Choroid plexus epithelial cell (primary cell): ENCODE measurements around the gene RNF4.

ENCODE experiments used
- DNase-seq: peaks from one replicate; pipeline ENCODE4 v3.0.0-alpha.2; 2010; ENCODE audit warnings: low read depth
- H3K4me3 ChIP-seq: 2 replicates; pipeline ENCODE4 v1.5.1; 2011; ENCODE audit warnings: low read depth, mild to moderate bottlenecking, control low read depth, low read length, moderate library complexity
- TF ChIP-seq, protein P1 (sequence below): conservative IDR thresholded peaks from 2 replicates; pipeline ENCODE4 v1.5.1; 2011; ENCODE audit warnings: low read depth, mild to moderate bottlenecking, control low read depth, inconsistent platforms, low read length, moderate library complexity

RNF4 gene, protein sequence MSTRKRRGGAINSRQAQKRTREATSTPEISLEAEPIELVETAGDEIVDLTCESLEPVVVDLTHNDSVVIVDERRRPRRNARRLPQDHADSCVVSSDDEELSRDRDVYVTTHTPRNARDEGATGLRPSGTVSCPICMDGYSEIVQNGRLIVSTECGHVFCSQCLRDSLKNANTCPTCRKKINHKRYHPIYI

DNA sequence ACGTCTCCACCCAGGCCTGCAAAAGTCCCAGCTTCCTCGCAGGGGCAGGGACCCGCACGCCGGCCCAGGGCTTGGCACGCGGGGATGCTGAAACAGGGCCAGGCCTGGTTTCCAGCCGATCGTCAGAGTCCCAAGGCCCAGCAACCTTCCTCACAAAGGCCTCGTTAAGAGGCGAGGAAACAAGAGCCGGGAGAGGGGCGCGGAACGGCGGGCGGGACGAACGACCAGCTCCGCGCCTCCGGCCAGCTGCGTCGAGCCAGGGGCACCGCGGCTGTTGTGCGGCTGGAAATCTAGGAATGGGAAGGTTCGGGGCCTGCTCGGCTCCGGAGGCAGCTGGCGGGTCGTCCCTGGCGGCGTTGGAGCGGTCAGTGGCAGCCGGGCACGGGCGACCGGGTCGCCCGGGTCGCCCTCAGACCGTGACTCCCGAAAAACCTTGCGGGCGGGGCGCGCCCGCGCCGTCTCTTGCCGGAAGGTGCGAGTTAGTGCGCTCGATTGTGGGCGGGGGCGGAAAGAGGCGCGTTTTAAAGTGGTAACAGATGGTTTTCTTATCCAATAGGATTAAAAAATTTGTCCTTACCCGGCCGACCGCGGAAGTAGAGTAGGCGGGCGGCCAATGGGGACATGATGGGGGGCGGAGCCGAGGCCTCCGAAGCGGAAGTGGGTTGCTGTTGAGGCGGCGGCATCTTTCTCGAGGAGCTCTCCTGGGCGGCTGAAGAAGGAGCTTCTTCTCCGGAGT lies at the start of gene RNF4:
Gene RNF4, plus strand, starts transcription at position 651 of the 736 bp plus-strand sequence. CDS start 21,388 bp downstream, outside the sequence.
- peak within 1 kb of the TSS; percentile 93 for H3K4me3 ChIP-seq
- TF ChIP-seq, protein P1, sequence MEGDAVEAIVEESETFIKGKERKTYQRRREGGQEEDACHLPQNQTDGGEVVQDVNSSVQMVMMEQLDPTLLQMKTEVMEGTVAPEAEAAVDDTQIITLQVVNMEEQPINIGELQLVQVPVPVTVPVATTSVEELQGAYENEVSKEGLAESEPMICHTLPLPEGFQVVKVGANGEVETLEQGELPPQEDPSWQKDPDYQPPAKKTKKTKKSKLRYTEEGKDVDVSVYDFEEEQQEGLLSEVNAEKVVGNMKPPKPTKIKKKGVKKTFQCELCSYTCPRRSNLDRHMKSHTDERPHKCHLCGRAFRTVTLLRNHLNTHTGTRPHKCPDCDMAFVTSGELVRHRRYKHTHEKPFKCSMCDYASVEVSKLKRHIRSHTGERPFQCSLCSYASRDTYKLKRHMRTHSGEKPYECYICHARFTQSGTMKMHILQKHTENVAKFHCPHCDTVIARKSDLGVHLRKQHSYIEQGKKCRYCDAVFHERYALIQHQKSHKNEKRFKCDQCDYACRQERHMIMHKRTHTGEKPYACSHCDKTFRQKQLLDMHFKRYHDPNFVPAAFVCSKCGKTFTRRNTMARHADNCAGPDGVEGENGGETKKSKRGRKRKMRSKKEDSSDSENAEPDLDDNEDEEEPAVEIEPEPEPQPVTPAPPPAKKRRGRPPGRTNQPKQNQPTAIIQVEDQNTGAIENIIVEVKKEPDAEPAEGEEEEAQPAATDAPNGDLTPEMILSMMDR = no peak
- peak; percentile 97 for DNase-seq

GRCh38 chr4:2419814-2420213 lies 49.1 kb upstream of the RNF4 start:
- H3K4me3 ChIP-seq = no peak overlapping the region
- TF ChIP-seq, protein P1 = no peak
- DNase-seq = no peak

DNA sequence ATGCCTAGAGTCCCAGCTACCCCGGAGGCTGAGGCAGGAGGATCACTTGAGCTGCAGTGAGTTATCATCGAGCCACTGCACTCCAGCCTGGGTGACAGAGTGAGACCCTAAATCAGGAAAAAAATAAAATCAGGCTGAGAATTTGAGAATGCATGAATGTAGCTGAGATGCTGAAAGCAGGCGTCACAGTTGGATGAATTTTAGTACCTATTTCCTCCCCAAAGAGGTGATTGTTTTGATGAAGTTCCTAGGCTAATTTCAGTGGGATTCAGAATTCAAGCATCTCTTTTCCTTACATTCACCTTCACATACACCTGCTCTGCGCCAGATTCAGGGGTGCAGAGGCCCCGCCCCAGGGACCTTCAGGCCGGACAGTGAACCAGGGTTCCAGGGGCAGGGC lies 47.0 kb upstream of the RNF4 start:
- H3K4me3 ChIP-seq = no peak overlapping the region
- TF ChIP-seq, protein P1 = no peak
- no peak for DNase-seq

DNA sequence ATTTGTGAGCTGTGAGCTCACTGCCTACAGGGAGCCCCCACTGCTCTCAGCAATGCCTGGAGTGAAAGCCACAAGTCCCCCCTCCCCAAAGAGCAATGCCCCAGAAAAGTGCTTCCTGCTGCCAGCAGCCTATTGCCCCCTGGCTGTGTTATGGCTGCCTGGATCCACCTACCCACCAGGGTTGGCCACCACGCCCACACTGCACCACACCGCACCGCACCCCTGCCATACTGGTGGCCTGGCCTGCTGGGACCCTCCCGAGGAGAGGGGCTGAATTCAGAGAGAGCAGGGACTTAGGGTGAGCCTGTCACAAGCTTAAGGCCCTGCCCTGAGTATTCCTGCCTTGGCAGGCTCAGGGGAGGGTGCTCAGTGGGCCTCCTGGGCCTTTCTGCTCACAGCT lies 45.8 kb upstream of the RNF4 start:
- no peak for DNase-seq
- TF ChIP-seq, protein P1 = no peak
- no peak overlapping the region for H3K4me3 ChIP-seq

- DNase-seq = no peak
- TF ChIP-seq, protein P1 = no peak
- H3K4me3 ChIP-seq = no peak overlapping the region
These were observed 45.2 kb upstream of the RNF4 start for GRCh38 chr4:2423695-2424094.

GRCh38 chr4:2424581-2424980 lies 44.3 kb upstream of the RNF4 start:
- peak; percentile 45 for DNase-seq
- TF ChIP-seq, protein P1 = no peak
- H3K4me3 ChIP-seq = no peak overlapping the region
